ENCODE data around the gene STUM. TPM values are rescaled to one million over a fixed set of nuclear protein-coding genes. Genes with fewer than 3 reads are reported as not detected.

The STUM gene
- total and polyA plus RNA-seq, 4 donors = 4.8 to 21.1 (median 15.0) TPM

DNA sequence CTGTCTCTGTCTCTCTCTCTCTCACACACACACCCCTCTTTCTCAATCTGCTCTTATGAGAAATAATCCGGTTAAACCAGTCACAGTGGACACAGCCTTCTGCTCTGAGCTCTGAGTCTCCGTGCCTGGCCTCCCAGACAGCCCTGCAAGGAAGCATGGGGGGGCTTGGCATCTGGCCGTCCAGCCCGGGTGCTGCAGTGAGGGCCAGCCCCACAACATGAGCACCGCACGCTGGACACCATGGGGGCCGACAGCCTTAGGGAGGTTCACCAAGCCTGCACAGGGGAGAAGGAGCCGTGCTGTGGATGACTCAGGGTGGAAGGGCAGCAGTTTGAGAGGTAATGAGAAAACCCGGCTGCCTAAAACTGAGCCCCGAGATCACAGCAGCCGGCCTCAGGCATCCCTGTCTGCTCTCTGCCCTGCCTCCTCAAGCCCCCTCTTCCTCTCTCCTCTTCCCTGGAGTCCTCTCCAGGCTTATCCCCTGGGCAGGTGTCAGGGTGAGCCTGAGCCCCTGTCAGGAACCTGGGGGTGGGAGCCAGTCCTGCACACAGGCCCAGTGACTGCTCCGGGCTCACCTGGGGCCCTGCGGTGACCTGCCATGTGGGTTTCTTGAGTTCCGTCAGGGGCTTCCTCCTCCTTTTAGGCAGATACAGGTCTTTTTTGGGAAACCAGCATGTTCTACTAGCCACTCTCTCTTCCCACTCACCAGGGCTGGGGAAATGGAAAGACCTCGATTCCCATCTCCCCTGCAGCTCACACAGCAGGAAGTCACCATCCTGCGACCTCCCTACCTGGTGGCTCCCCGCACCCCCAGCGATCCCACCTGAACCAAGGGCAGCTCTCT is 97.7 kb downstream of the STUM start:
- no peak for DNase-seq (ENCODE audit: low read depth in 4 of 6, low spot score in 6 of 6)
- Histone ChIP-seq H3K4me3 (ENCODE audit: low read depth, low read length) (no peak overlapping the region), H3K36me3 (ENCODE audit: control insufficient read depth, insufficient read depth, low read length) (peaks cover 64% of the 10 kb centered on the region), H3K9me3 (ENCODE audit: control insufficient read depth, insufficient read depth, low read length) (no peaks in the 10 kb centered on the region), H3K4me1 (ENCODE audit: control insufficient read depth, insufficient read depth, low read length) (peaks cover 43% of the 10 kb centered on the region), H3K27ac (ENCODE audit: low read depth, low read length) (no peak overlapping the region), H3K27me3 (ENCODE audit: control insufficient read depth, insufficient read depth, low read length) (no peaks in the 10 kb centered on the region)
- 91% methylated on average over 17 of the region's 18 CpGs for WGBS (ENCODE audit: insufficient coverage)

DNA sequence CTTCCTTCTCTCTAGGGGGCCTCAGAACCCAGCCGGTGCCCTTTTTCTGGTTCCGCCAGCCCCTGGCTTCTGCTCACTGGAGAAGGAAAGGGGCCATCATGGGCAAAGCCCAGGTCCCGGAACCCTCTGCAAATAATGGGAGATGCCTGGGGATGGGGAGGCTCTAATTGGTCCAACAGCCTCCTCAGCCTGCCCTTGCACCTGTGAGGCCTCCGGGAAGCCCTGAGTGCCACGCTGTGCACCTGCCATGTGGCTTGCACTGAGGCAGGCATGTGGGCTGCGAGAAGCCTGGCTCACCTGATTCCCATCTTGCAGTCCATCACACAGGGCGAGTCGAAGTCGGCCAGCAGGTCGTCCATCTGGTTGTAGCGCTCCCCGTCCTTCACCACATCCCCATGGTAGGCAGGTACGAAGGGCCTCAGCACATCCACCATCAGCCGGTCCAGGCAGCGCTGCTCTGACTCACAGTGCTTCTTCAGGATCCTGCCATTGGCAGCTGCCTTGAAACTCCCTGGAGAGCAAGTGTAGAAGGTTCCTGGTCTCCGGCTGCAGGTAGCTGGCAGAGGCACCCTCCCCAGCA is 98.4 kb downstream of the STUM start:
- peaks cover 37% of the 10 kb centered on the region for H3K4me1 ChIP-seq (ENCODE audit: control insufficient read depth, insufficient read depth, low read length)
- no peak overlapping the region for H3K27ac ChIP-seq (ENCODE audit: low read depth, low read length)
- DNase-seq (ENCODE audit: low read depth in 4 of 6, low spot score in 6 of 6) = no peak
- no peaks in the 10 kb centered on the region for H3K9me3 ChIP-seq (ENCODE audit: control insufficient read depth, insufficient read depth, low read length)
- whole genome bisulfite sequencing (ENCODE audit: insufficient coverage) = 91% methylated on average over 16 of the region's 16 CpGs
- no peak overlapping the region for H3K4me3 ChIP-seq (ENCODE audit: low read depth, low read length)
- no peaks in the 10 kb centered on the region for H3K27me3 ChIP-seq (ENCODE audit: control insufficient read depth, insufficient read depth, low read length)
- peaks cover 59% of the 10 kb centered on the region for H3K36me3 ChIP-seq (ENCODE audit: control insufficient read depth, insufficient read depth, low read length)

DNA sequence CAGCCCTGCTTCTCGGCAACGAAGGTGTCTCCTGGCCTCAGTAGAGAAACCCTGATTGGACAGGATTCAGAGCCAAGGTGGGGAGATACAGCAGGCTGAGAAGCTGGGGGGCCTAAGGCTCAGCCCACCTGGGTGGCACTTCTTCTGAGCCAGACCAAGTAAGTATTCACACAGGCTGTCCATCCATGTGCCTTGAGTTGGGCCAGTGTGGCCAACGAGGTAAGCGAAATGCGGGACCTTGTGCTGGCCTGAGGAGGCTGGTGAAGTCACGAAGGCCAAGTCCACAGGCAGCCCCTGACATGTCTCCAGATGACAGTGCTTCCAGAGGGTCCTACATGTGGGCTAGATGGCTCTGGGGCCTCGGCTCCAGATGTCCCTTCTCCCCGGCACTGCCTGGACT is 99.2 kb downstream of the STUM start:
- WGBS (ENCODE audit: insufficient coverage) = 96% methylated on average over 6 of the region's 8 CpGs
- no peaks in the 10 kb centered on the region for H3K9me3 ChIP-seq (ENCODE audit: control insufficient read depth, insufficient read depth, low read length)
- peaks cover 32% of the 10 kb centered on the region for H3K4me1 ChIP-seq (ENCODE audit: control insufficient read depth, insufficient read depth, low read length)
- no peak overlapping the region for H3K4me3 ChIP-seq (ENCODE audit: low read depth, low read length)
- H3K36me3 ChIP-seq (ENCODE audit: control insufficient read depth, insufficient read depth, low read length) = peaks cover 53% of the 10 kb centered on the region
- no peaks in the 10 kb centered on the region for H3K27me3 ChIP-seq (ENCODE audit: control insufficient read depth, insufficient read depth, low read length)
- no peak overlapping the region for H3K27ac ChIP-seq (ENCODE audit: low read depth, low read length)
- no peak for DNase-seq (ENCODE audit: low read depth in 4 of 6, low spot score in 6 of 6)

DNA sequence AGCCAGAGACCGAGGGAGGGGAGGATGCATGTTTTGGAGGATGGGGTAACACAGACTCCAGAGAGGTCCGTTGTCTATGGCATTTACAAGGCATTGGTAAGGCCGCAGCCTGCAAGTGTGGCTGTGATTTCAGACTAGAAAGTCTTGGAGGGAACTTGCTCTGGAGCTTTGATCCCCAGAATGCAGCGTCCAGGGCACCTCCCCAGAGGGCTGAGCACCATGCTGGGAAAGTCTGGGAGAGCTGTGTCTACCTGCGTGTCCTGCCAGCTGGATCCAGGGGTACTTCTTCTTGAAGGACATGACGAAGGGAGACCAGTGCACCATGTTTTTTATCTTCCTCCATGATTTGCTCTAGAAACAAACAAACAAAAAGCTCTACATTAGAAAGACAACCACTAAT is 99.9 kb downstream of the STUM start:
- Histone ChIP-seq H3K27ac (ENCODE audit: low read depth, low read length) (no peak overlapping the region), H3K27me3 (ENCODE audit: control insufficient read depth, insufficient read depth, low read length) (no peaks in the 10 kb centered on the region), H3K9me3 (ENCODE audit: control insufficient read depth, insufficient read depth, low read length) (no peaks in the 10 kb centered on the region), H3K4me3 (ENCODE audit: low read depth, low read length) (no peak overlapping the region), H3K36me3 (ENCODE audit: control insufficient read depth, insufficient read depth, low read length) (peaks cover 46% of the 10 kb centered on the region), H3K4me1 (ENCODE audit: control insufficient read depth, insufficient read depth, low read length) (peaks cover 28% of the 10 kb centered on the region)
- WGBS (ENCODE audit: insufficient coverage) = 86% methylated on average over 5 of the region's 6 CpGs
- DNase-seq (ENCODE audit: low read depth in 4 of 6, low spot score in 6 of 6) = no peak

DNA sequence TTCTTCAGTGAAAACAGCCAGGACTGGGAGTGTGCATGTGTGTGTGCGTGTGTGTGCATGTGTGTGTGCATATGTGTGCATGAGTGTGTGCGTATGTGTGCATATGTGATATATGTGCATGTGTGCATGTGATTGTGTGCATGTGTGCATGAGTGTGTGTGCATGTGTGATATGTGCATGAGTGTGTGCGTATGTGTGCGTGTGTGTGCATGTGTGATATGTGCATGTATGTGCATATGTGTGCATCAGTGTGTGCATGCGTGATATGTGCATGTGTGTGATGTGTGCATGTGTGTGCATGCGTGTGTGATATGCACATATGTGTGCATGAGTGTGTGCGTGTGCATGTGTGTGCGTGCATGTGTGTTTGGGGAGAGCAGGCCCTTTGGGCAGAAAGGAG is 100.7 kb downstream of the STUM start:
- no peaks in the 10 kb centered on the region for H3K9me3 ChIP-seq (ENCODE audit: control insufficient read depth, insufficient read depth, low read length)
- DNase-seq (ENCODE audit: low read depth in 4 of 6, low spot score in 6 of 6) = no peak
- WGBS (ENCODE audit: insufficient coverage) = 57% methylated on average over 6 of the region's 8 CpGs
- peaks cover 37% of the 10 kb centered on the region for H3K36me3 ChIP-seq (ENCODE audit: control insufficient read depth, insufficient read depth, low read length)
- no peak overlapping the region for H3K4me3 ChIP-seq (ENCODE audit: low read depth, low read length)
- H3K27ac ChIP-seq (ENCODE audit: low read depth, low read length) = no peak overlapping the region
- H3K27me3 ChIP-seq (ENCODE audit: control insufficient read depth, insufficient read depth, low read length) = no peaks in the 10 kb centered on the region
- peaks cover 31% of the 10 kb centered on the region for H3K4me1 ChIP-seq (ENCODE audit: control insufficient read depth, insufficient read depth, low read length)

DNA sequence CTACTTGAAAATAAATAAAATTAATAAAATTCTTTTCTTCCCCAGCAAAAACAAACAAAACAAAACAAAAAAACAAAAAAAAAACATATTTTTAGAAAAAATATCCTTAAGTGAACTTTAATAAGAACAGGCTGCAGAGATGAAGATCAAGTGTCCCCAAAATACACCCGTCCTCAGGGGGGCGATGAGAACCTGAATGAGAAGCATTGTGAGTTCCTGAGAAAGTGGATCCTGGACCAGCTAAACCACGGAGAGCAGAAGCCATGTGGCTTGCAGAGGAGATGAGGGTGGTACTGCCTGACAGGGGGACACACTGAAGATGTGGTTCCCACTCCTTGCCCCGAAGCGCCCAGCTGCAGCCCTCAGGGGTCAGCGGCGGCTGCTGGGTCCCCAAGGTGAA is 101.2 kb downstream of the STUM start:
- peaks cover 32% of the 10 kb centered on the region for H3K4me1 ChIP-seq (ENCODE audit: control insufficient read depth, insufficient read depth, low read length)
- peak in 1 of 6 donors; percentile 33 for DNase-seq (ENCODE audit: low read depth in 4 of 6, low spot score in 6 of 6)
- no peak overlapping the region for H3K27ac ChIP-seq (ENCODE audit: low read depth, low read length)
- H3K27me3 ChIP-seq (ENCODE audit: control insufficient read depth, insufficient read depth, low read length) = no peaks in the 10 kb centered on the region
- H3K4me3 ChIP-seq (ENCODE audit: low read depth, low read length) = no peak overlapping the region
- H3K9me3 ChIP-seq (ENCODE audit: control insufficient read depth, insufficient read depth, low read length) = no peaks in the 10 kb centered on the region
- peaks cover 32% of the 10 kb centered on the region for H3K36me3 ChIP-seq (ENCODE audit: control insufficient read depth, insufficient read depth, low read length)
- WGBS (ENCODE audit: insufficient coverage) = 71% methylated on average over 5 of the region's 7 CpGs

DNA sequence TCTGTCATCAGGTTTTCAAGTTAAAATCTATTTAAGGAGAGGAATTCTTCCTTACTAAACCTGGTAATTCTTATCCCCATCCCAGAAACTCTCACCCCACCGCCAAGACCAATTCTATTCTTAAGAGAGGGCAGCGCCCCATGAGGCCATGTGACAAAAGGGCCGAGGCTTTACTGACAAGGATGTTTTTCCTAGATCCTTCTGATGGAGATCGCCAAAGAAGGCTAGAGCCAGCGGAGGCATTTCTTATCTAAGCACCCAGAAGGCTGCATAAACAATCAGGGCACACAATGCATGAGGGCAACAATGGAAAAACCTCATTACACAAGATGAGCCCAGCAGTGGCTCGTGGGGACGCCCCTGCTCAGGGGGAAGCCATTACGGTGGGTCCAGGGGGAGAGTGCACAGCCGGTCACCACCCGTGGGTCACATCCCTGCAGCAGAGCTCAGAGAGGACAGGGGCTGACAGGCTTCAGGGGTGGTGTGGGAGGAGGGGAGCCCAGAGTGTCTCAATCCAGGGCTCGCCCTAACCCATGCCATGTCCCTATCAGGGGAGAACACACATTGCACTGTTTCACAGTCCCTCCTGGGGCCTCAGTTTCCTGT is 101.8 kb downstream of the STUM start:
- Histone ChIP-seq H3K9me3 (ENCODE audit: control insufficient read depth, insufficient read depth, low read length) (no peaks in the 10 kb centered on the region), H3K27ac (ENCODE audit: low read depth, low read length) (no peak overlapping the region), H3K4me1 (ENCODE audit: control insufficient read depth, insufficient read depth, low read length) (peaks cover 38% of the 10 kb centered on the region)

DNA sequence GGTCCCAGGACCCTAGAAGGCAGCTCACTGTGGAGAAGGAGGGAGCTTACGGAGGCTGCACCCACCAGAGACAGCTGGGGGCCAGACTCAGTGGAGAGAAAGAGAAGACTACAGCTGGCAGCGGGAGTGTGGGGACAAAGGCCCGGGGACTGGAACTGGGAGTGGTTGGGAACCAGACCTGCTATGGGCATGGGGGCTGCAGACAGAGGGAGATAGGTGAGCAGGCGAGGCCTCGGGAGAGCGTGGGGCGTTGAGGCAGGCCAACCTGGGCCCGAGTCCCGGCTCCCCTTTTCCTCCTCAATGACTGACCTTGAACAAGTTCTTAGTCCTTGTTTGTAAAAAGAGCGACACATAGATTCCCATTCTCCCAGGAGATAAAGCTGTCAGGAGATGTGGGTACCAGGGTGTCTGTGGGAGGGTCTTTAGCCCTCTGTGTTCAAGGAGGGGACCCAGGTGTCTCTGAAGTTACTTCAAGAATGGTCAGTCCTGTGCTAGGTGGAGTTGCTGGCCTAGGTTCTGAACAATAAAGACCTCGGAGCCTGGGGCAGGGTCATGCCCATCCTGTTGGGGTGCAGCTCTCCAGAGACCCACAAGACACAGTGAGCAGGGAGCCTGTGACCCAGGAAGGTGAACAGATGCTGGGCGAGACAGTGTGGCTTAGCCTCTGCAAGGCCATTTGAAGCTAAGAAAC is 102.6 kb downstream of the STUM start:
- Histone ChIP-seq H3K4me1 (ENCODE audit: control insufficient read depth, insufficient read depth, low read length) (peaks cover 46% of the 10 kb centered on the region), H3K27ac (ENCODE audit: low read depth, low read length) (no peak overlapping the region)
- 97% methylated on average over 3 of the region's 12 CpGs for WGBS (ENCODE audit: insufficient coverage)

More for the DNA sequence above, 101.8 kb downstream of the STUM start:
- peaks cover 29% of the 10 kb centered on the region for H3K36me3 ChIP-seq (ENCODE audit: control insufficient read depth, insufficient read depth, low read length)
- H3K4me3 ChIP-seq (ENCODE audit: low read depth, low read length) = no peak overlapping the region
- H3K27me3 ChIP-seq (ENCODE audit: control insufficient read depth, insufficient read depth, low read length) = no peaks in the 10 kb centered on the region
- no peak for DNase-seq (ENCODE audit: low read depth in 4 of 6, low spot score in 6 of 6)
- 51% methylated on average over 9 of the region's 11 CpGs for WGBS (ENCODE audit: insufficient coverage)

DNA sequence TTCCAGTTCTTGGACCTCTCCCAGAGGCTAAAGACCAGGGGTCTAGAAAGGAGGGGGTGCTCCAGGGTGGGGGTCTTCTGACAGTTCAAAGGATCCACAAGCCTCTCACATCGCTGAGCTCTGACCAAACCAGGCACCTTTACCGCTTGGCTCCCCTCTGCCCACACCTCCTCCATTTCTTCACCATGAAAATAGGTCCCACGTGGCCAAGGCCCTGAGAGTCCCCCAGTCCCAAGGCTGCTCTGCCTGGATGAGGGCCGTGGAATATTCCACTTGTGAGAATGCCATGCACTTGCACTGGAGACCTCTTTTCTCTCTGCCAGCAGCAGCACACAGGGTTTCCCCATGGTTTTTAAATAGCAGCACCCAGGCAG is 103.2 kb downstream of the STUM start:
- peaks cover 19% of the 10 kb centered on the region for H3K36me3 ChIP-seq (ENCODE audit: control insufficient read depth, insufficient read depth, low read length)
- WGBS (ENCODE audit: insufficient coverage) = 82% methylated on average over 4 of the region's 4 CpGs
- H3K27ac ChIP-seq (ENCODE audit: low read depth, low read length) = no peak overlapping the region
- DNase-seq (ENCODE audit: low read depth in 4 of 6, low spot score in 6 of 6) = no peak
- H3K9me3 ChIP-seq (ENCODE audit: control insufficient read depth, insufficient read depth, low read length) = no peaks in the 10 kb centered on the region
- no peaks in the 10 kb centered on the region for H3K27me3 ChIP-seq (ENCODE audit: control insufficient read depth, insufficient read depth, low read length)
- H3K4me1 ChIP-seq (ENCODE audit: control insufficient read depth, insufficient read depth, low read length) = peaks cover 49% of the 10 kb centered on the region
- H3K4me3 ChIP-seq (ENCODE audit: low read depth, low read length) = no peak overlapping the region

More for the DNA sequence above, 102.6 kb downstream of the STUM start:
- Histone ChIP-seq H3K4me3 (ENCODE audit: low read depth, low read length) (no peak overlapping the region), H3K36me3 (ENCODE audit: control insufficient read depth, insufficient read depth, low read length) (peaks cover 25% of the 10 kb centered on the region), H3K9me3 (ENCODE audit: control insufficient read depth, insufficient read depth, low read length) (no peaks in the 10 kb centered on the region), H3K27me3 (ENCODE audit: control insufficient read depth, insufficient read depth, low read length) (no peaks in the 10 kb centered on the region)
- no peak for DNase-seq (ENCODE audit: low read depth in 4 of 6, low spot score in 6 of 6)
